GM10266 (cell line): ENCODE data around the gene MYRIP.

Source experiments
- DNase-seq: peaks from one replicate; pipeline ENCODE4 v3.0.0; 2012; ENCODE audit errors: extremely low spot score
- TF ChIP-seq, protein P1 (sequence below): IDR thresholded peaks from 2 replicates; pipeline ENCODE4 v1.5.1; 2012; ENCODE audit warnings: mild to moderate bottlenecking, low read depth; ENCODE audit not compliant: control insufficient read depth, insufficient read depth; ENCODE audit errors: missing control alignments

The MYRIP gene

DNA sequence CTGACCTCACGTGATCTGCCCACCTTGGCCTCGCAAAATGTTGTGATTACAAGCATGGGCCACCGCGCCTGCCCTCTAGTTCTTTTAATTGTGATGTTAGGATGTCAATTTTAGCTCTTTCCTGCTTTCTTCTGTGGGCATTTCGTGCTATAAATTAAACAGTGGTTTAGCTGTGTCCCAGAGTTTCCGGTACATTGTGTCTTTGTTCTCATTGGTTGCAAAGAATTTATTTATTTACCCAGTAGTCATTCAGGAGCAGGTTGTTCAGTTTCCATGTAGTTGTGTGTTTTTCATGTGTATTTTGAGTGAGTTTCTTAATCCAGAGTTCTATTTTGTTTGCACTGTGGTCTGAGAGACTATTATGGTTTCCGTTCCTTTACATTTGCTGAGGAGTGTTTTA is 30.1 kb downstream of the MYRIP start:
- TF ChIP-seq, protein P1, sequence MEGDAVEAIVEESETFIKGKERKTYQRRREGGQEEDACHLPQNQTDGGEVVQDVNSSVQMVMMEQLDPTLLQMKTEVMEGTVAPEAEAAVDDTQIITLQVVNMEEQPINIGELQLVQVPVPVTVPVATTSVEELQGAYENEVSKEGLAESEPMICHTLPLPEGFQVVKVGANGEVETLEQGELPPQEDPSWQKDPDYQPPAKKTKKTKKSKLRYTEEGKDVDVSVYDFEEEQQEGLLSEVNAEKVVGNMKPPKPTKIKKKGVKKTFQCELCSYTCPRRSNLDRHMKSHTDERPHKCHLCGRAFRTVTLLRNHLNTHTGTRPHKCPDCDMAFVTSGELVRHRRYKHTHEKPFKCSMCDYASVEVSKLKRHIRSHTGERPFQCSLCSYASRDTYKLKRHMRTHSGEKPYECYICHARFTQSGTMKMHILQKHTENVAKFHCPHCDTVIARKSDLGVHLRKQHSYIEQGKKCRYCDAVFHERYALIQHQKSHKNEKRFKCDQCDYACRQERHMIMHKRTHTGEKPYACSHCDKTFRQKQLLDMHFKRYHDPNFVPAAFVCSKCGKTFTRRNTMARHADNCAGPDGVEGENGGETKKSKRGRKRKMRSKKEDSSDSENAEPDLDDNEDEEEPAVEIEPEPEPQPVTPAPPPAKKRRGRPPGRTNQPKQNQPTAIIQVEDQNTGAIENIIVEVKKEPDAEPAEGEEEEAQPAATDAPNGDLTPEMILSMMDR = no peak
- DNase-seq = no peak

DNA sequence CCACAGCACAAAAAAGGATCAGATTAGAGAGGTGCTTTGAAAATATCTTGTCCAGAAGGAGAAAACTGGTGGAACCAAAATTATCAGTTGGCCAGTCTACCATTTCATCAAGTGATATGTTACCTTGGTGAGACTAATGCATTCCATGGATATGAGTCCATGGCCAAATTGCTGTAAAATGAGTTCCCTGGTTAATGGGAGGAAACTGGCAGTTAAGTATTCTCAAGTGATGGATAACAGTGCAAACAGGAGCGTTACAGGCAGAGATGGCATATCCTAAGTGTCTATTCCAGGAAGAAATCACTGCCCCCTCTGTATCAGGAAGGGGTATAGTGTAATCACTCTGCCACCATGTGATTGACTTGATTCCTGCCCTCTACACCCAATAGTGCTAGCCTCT is 34.0 kb downstream of the MYRIP start:
- no peak for DNase-seq
- TF ChIP-seq, protein P1 = no peak

DNA sequence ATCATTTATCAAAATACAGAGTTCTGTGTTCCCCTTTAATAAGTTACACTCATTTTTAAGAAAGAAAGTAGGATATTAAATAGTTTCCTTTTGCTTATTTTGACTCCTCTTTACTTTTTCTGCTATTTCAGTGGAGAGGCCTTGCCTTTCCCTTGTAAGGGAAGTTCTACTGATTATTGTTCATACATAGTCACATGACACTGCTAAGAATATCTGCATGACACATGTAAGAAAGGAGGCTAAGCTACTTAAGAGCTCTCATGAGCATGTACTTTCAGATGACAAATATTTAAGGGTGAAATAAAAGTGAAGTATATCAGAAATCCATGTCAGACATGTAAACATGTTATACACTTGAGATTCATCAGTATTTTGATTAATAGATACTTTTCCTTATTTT is 39.0 kb downstream of the MYRIP start:
- TF ChIP-seq, protein P1 = no peak
- DNase-seq = no peak

DNA sequence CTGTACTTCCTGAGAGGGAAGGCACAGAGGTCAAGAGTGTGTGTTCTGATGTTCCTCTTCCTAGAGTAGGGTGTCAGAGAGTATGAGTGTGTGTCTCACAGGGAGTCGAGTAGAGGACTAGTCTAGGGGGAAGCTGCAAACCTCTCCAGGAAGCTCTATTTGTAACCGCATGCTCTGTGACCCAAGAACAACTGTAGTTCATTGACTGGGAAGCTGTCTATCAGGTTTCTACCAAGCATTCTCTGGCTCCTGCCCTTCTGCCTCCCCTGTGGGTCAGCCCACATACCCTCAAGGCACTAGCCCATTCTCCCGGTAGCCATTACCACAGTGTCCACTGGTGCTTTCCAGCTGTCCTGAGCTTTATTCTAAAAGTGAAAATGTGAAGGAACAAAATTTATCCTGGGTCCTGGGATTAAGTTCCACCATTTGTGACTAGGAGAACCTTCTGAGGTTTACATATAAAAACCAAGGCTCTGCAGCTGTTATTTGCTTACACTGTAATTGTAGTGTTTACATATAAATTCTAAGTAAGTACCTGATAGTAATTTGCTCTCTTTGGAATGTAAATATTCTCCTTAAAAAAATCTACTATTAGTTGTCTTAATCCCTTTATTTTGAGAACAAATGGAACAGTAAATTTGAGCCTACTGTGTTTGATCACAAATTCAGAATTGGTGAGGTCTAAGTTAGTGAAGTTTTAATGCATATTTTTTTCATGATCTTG is 40.7 kb downstream of the MYRIP start:
- no peak for DNase-seq
- TF ChIP-seq, protein P1 = no peak

DNA sequence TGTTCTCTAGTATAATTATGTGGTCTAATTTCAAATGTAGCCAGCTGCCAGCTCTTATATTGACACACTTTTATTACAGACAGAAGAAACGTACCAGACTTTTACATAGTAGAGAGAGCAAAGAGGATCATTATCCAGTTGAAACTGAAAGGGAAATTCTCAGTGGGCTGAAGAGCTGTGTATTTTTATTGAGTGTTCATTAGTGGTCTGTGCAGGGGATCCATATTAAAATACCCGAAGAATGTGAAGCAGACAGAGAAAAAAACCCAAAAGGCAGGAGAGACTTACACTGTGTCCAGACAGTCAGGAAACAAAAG is 41.3 kb downstream of the MYRIP start:
- TF ChIP-seq, protein P1 = no peak
- DNase-seq = no peak

DNA sequence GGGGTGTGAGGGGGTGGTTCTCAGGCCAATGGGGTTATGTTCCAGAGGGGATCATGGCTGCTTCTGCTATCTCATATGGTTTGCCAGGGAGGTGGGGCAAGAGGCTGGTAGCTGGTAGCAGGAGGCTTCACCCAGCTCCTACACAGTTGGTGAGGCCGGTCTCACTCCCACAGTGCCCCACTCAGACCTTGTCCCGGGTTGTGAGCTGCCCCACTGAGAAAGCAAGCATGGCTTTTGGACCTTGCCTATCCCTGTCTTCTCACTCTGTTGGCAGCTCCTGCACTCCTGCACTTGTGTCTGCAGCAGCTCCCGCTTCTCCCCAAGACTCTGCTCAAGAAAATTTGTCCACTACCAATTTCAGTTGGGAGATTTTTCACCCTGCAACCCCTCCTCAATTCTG is 46.1 kb downstream of the MYRIP start:
- DNase-seq = no peak
- TF ChIP-seq, protein P1 = no peak

DNA sequence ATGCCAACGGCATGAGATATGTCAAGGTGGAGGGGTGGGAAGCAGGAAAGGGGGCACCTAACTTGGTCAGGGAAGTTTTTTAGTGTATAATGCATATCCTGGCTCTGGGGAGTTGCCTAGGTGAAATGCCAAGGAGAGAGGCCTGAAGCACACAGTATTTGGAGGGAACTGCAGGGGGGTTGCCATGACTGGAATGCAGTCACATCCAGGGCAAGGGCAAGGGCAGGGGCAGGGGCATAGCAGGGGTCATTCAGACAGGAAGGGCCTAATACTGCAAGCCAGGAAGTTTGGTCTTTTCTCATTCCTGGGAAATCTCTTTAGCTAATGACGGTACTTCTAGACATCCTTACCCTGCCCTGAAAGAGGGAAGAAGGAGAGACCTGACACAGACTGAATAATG is 60.5 kb downstream of the MYRIP start:
- DNase-seq = no peak

More for the DNA sequence above, 60.5 kb downstream of the MYRIP start:
- TF ChIP-seq, protein P1 = no peak
